SHP77 (cell line): ENCODE results near the gene LUZP2.

Experiments
- DNase-seq, 2 experiments: peaks; one replicate each; lab custom pipeline; 2025; lab: John Stamatoyannopoulos, UW

The LUZP2 gene

DNA sequence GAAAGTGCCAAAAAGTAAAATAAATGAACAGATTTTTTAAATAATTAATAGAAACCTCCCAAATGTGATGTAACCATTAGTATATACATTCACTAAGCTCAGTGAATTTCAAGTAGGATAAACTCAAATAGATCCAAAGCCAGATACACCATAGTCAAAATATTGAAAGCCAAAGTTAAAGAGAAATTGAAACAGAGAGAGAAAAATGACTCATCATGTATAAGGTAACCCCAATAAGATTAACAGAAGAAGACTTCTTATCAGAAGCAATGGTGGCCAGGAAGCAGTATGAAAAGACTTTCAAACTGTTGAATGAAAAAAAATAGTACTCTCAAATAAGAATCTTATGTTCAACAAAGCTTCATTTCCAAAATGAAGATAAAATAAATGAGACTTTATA lies 70.5 kb downstream of the LUZP2 start:
- no peak for DNase-seq

DNA sequence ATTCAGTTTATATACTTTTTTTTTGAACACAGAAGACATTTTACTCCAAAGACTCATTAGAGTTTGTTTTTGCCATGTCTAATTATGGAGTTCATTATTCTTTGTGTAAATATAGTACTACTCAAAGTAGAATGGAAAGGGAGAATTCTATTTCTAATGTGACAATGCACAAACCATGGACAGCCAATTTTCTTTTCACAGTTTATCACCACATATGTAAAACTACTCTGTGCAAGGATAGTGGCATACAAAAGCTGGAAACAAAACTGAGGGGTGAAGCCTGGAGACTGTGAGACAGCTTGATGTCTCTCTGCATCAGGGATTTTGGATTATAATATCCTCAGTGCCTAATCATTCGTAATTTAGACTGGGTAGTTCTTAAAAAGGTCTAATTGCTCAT lies 75.5 kb downstream of the LUZP2 start:
- no peak for DNase-seq

DNA sequence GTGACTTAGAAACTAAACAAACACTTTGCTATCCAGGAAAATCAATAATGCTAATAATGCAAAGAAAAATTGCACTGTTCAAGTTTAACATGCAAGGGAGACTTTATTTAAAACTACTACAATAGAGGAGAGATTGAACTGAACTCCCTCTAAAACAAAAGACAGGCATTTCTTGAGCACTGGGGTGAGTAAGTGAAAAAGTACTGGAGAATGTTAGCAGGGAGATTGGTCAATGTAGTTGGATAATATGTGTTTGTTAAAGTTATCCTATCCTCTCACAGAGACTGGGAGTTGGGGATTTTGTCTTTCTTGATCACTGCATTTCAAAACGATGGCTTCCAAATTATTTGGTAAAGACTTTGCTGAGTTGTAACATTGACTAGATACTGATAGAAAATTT lies 77.6 kb downstream of the LUZP2 start:
- DNase-seq: no peak

DNA sequence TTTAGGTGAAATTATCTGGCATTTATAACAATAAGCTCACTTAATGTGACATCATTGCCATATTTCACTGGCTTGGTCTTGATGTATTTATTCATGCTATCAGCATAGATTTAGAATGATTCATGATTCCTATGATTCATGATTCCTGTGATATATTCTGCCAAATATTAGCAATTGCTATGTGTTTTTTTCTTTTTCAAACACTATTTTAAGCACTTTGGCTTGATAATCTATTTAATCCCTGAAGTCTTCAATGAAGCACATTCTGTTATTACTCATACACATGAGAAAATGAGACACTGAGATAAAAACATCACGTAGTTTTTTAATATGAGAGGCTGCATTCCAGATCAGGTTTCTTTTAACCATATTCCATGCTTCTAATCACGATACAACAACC lies 78.5 kb downstream of the LUZP2 start:
- no peak for DNase-seq

DNA sequence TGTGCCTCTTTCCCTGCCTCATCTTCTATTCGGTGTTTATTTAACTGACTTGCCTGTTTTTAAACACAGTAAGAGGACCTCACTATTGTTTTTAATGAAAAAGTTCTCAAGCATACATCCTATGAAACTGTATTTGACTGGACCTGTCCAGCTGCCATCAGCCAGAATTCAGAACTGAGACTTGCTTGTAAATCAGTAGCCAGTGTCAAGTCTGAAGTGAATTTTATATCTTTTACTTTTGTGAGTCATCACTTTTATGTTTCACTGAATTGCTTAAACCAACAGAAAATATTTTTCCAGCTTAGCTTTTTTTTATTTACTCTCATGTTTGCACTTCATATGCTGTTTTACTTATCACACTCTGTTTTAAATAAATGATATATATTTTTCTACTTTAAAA lies 88.3 kb downstream of the LUZP2 start:
- DNase-seq: no peak

DNA sequence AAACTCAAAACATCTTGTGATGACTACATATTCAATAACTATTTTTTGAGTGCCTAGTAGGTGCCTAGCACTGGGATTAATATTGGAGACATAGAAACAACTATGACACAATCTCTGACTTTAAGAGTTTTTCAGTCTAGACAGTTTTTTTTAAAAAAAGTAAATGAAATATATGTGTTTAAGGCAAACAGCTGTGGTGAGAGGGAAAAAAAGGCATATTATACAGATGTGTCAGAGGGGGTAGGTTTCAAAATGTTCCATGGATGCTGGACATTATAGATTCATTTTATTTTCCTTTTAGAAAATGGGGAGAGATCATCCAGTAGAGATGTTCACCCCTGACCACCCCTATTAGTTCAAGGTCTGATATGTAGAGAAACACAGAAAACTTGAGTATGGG lies 90.8 kb downstream of the LUZP2 start:
- no peak for DNase-seq

DNA sequence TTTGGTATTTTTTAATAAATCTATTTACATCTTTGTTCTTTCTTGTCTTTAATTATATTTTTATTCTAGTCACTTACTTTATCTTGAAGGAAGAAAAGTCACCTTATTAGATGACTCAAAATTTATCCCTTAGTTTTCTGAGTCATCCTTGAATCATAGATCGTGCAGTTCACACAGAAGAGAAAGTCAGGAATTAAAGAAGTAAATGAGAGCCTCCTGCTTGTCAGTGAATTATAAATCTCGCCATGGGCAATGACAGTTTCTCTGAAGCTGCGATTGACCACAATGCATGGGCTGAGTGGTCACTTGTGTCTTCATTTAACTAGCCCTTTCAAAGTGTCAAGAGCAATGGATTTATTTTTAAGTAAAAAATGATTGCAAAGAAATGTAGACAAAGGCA lies 91.2 kb downstream of the LUZP2 start:
- DNase-seq: no peak

DNA sequence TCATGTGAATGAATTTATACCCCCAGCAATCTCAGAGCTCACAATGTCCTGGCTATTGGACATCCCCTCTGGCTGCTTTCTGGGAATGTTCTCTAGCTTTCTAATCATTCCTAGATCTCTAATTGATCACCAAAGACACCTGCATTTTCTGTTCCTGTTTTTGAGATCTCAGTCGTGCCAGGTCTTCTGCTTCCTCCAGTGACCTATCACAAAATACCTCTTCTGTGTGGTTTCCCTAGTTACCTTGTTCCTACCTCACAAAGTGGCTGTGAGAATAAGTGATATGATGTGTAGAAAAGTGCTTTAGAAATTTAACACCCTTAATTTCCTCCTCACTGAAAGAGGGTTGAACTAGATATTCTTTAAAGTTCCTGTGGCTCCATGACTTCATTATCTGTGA lies 92.2 kb downstream of the LUZP2 start:
- DNase-seq: no peak

DNA sequence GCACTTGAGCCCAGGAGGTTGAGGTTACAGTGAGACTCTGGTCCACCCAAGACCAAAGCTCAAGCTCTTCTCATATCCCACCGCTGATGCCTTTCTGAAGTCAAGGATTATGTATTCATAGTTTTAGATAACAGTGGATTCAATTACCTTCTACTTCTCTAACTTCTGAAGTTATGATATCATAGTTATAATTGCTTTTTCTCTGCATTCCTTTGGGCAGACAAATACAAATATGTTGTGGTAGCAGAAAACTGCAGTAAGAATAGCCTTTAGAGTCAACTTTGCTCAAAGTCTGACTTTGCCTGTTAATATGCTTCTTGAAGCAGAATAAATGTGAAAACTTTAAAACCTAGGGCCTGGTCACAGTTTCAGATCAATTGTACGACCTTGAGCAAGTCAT lies 94.4 kb downstream of the LUZP2 start:
- DNase-seq: no peak

DNA sequence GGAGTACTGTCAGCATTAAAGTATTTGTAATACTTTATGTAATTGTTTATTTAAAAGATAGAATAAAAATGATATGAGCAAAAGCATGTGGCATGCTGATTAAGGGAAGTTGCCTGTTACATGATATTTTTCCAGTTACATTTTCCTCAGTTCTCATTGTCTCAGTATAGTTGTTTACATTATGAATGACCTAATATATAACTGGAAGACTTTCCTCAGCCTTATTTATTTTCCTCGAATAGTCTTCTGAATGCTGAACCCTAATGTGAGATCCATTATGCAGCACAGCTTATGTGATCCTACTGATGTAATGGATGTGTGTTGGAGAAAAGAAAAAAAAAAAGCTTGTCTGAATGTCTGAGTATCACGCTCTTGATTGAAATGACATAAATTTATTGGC lies 95.5 kb downstream of the LUZP2 start:
- no peak for DNase-seq

DNA sequence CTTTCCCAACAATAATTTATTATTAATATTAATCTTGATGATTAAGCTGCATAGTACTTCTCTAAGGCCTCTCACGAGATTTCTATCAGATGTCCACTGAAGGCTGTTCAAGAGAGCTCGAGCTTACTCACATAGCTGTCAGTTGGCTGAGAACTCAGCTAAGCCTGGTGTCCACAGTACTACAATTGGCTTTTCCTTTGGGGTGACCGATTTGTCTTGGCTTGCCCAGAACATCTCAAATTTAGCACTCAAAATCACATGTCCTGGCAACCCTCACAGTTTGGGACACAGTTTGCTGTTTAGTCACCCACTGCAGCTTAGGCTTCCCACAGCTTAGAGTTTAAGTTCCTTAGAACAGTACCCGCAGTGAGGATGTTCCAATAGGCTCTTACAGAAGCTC lies 96.5 kb downstream of the LUZP2 start:
- no peak for DNase-seq

DNA sequence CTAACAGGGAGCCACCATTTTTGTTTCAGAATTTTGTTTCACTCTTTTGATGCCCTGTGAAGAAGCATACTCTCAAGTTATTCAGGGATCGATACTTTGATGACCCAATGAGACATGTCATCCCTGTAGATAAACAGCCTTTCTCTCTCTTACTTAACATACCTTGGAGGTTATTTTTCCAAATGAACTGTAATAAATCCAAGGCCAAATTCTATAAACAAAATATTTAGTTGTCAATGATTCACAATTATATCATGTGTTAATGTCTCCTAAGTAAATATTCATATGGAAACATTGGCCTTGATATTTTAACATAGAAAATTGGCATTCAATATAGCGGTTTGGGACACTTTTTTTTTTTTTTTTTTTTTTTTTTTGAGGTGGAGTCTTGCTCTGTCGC lies 97.5 kb downstream of the LUZP2 start:
- no peak for DNase-seq

DNA sequence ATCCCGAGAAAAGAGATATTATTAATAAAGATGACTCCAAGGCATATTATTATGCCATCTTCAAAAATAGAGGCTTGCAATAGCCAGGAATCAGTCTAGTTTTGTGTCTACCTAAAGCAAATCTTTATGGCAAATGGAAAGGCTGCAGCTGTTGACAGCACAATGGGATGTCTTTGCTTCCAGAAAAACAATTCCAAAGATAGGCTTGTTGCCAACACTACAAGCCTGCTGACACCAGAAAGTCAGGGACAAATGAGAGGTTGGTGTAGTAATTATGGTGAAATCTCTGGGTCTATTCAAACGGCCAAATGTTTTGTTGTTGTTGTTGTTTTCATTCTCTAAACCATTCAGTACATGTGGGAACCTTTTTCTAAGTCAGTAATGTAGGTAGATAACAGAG lies 101.8 kb downstream of the LUZP2 start:
- DNase-seq: no peak

DNA sequence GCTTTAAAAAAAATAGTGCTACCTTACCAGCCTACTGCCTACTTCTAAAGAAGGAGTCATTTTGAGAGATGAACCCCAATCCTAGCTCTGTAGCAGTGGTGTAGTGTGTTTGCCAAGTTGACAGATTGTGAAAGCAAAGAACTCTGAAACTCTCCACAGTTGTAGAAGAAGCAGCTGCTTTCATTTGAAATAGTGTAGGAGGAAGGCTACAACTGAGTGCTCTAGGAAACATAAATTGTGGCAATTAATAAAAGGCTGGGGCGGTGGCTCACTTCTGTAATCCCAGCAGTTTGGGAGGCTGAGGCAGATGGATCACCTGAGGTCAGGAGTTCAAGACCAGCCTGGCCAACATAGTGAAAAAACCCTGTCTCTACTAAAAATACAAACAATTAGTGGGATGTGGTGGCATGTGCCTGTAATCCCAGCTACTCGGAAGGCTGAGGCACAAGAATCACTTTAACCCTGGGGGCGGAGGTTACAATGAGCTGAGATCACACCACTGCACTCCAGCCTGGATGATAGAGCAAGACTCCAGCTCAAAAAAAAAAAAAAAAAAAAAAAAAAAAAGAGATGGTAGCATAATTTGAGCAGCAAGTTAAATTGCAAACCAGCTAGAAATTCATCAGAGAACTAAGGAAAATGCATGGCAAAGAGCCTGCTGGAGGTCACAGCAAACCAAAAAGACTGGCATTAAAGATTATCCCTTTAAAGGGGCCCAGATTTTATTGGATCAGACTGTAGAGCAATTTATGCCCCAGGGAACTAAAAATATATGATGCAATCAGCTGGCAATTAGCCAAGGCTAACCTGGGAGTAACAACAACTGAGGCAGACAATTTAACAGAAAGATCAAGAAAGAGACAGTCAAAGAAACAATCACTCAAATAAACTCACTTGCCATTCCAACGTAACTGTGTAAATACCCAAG lies 112.6 kb downstream of the LUZP2 start:
- DNase-seq: no peak

DNA sequence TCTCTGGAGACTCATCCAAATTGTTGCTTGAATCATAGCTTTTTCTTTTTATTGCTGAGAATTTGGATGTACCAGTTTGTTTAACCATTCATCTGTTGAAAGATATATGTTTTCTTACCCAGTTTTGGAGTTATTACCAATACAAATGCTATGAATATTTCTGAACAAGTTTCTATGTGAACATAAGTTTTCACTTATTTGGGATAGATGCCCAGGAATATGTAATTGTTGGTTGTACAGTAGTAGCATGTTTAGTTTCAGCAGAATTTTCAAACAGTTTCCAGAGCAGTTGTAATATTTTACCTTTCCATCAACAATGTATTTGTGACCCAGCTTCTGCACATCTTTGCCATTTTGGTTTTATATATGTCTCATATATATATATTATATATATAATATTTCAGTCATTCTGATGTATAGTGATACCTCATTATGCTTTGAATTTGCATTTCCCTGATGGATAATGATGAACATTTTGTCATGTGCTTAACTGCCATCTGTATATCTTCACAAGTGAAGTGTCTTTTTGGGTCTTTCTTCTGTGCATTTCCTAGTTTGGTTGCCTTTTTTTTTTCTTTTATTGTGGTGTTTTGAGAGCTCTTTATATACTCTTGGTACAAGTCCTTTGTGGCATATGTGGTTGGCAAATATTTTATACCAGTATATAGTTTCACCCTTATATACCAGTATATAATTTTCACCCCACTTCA lies 118.8 kb downstream of the LUZP2 start:
- no peak for DNase-seq

DNA sequence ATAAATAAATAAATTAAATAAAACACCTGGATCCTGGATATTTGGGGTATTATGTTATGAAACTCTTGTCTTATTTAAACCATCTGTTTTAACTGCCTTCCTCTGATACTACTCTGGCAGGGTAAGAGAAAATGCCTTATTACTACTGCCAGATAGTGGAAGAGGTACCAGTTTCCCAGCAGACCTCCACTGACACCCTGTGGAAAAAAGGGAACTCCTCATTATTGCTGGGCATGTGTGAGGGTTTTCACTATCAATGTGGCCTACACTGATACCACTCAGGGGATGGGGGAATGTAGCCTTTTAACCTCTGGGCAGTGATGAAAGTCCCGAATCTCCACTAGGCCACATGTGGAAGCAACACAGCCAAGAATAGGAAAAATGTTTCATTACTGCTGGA lies 121.0 kb downstream of the LUZP2 start:
- no peak for DNase-seq

DNA sequence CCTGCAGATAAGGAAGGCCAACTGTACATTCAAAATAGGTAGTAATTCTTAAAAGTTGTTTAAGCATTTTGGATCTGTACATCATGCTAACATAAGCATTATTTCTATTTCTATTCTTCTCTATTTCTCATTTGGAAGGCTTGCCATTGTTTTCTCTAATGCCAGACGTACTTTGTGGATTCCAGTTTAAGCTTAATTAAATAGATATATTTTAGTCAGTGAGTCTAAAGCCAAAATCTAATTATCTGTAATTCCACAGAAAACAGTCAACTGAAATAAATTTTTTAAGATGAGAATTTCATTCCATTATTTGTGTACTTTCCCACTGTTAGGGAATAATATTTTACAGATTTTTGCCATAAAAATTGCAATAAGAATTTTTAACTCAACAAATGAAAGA lies 123.0 kb downstream of the LUZP2 start:
- no peak for DNase-seq

DNA sequence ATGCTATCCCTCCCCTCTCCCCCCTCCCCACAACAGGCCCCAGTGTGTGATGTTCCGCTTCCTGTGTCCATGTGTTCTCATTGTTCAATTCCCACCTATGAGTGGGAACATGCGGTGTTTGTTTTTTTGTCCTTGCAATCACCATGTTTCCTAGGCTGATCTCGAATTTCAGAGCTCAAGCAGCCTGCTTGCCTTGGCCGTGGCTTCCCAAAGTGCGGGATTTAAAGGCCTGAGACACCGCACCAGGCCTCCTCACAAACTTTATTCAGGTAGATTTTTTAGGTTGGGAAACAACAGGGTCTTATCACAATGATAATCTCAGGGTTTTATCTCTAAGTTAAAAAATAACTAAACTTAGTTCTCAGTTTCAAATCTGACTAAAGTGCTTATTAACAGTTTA lies 125.4 kb downstream of the LUZP2 start:
- no peak for DNase-seq

DNA sequence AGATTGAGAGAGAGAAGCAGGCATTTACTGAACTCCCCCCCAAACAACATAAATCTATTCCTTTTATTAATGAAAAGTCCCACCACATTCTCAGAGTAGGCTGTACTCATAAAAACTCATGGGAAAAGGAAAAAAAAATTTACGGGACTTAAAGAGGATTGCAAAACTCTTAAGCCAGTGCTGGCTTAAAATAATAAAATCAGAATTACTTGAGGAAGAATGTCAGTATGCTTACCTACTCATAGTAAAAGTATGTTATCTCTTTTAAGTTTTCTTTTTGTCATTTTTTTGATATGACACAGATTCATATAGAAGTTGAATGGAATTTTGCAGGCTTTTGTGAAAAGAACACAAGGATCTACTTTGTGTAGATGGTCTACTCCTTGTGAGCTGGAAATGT lies 126.3 kb downstream of the LUZP2 start:
- no peak for DNase-seq

DNA sequence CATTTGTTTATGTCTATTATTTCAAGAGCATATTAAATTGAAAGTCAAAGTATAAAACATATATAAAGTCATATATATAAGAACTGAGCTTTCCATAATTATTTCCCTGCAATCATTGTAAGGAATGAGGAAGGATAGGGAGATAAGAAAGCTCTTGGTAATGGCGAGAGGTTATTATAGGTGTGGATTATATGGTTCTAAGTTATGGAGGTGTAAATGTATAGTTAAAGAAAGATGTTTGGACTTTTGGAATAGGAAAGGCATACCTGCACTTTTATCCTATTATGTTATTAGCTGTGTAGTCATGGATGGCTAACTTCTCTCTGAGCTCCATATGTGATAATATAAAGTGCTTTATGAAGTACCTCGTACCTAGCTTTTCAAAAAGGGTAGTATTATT lies 127.6 kb downstream of the LUZP2 start:
- DNase-seq: no peak

DNA sequence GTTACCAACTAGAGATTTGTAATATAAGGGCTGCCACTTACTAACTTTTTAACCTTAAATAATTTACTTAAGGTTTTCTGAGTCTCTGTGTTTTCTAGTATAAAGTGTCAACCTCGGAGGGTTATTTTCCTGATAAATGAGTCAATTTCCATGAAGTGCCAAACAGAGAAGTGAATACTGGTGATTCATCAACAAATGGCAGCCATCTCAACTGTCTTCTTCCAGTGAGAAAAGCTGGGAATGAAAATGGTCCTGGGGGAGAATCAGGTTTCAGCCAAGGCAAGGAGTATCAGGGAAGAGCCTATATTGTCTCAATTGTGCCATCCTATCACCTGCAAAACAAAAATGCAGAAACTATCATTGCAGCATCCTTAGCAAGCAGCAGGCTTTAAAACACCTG lies 129.1 kb downstream of the LUZP2 start:
- DNase-seq: no peak

DNA sequence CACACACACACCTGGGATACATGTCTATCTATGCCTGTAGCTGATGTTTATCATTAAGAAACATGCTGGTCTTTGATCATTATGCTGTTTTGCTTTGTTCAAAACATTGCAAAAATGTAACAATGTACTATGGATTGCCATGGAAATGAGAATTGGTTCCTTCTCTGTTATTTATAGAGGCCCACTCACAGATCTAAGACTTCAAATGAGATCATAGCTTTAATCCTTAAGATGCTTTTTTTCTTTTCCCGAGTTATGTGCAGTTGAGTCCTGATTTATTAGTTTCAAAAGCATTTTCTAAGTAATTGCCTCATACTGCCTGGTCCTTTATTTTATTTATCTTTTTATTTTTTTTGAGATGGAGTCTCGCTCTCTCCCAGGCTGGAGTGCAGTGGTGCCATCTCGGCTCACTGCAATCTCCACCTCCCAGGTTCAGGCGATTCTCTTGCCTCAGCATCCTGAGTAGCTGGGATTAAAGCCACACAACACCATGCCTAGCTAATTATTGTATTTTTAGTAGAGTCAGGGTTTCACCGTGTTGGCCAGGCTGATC lies 131.4 kb downstream of the LUZP2 start:
- no peak for DNase-seq

DNA sequence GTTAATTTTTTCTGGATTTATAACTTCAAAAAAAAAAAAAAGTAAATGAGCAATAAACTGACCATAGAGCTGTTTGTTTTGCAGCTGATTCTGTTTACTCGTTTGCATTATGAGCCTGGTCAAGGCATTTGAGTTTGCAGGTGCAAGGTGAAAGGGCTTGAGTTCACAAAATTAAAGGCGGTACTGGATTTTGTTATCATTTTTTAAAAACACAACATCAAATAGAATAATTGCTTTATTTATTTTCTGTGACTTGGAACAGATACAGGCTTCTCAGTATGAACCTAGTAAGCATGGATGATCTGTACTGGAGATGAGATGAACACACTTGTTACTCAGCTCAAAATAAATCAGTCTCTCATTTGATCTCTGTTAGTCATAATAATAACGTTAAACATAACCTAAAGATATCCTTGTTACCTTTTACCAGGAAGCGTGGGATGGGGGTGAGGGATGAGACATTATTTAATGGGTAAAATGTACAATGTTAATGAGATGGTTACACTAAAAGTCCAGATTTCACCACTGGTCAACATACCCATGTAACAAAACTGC lies 137.8 kb downstream of the LUZP2 start:
- no peak for DNase-seq
